Endodermal cell (in vitro differentiated cells): ENCODE measurements around the gene CEP104. TPM values are rescaled to one million over a fixed set of nuclear protein-coding genes. Genes with fewer than 3 reads are reported as not detected.

Source experiments
- DNase-seq: peaks from one replicate; pipeline ENCODE4 v3.0.0-alpha.2; 2017
- H3K27ac ChIP-seq: 2 replicates; pipeline ENCODE4 v1.5.1; 2013; ENCODE audit warnings: mild to moderate bottlenecking, low read depth, low read length, moderate library complexity
- H3K27me3 ChIP-seq: 2 replicates; pipeline ENCODE4 v1.6.1; 2013; ENCODE audit warnings: mild to moderate bottlenecking, low read length, moderate library complexity; ENCODE audit not compliant: insufficient read depth, control insufficient read depth, poor library complexity, severe bottlenecking
- H3K36me3 ChIP-seq: 2 replicates; pipeline ENCODE4 v1.7.0; 2013; ENCODE audit warnings: mild to moderate bottlenecking, low read length, moderate library complexity; ENCODE audit not compliant: control insufficient read depth, insufficient read depth
- H3K4me1 ChIP-seq: one replicate; pipeline ENCODE4 v1.7.0; 2013; ENCODE audit warnings: low read length; ENCODE audit not compliant: control insufficient read depth, insufficient read depth
- H3K4me3 ChIP-seq: 2 replicates; pipeline ENCODE4 v1.5.1; 2013; ENCODE audit warnings: mild to moderate bottlenecking, low read length, moderate library complexity
- H3K9ac ChIP-seq: 2 replicates; pipeline ENCODE4 v1.6.1; 2013; ENCODE audit warnings: mild to moderate bottlenecking, low read length, moderate library complexity; ENCODE audit not compliant: poor library complexity, severe bottlenecking; ENCODE audit errors: extremely low read depth
- H3K9me3 ChIP-seq: 2 replicates; pipeline ENCODE4 v1.6.1; 2013; ENCODE audit warnings: mild to moderate bottlenecking, low read length, moderate library complexity; ENCODE audit not compliant: control insufficient read depth
- H3K27ac Mint-ChIP-seq: 2 replicates; pipeline ENCODE4 v1.8.0; 2020; ENCODE audit warnings: mixed read lengths
- H3K27me3 Mint-ChIP-seq: 2 replicates; pipeline ENCODE4 v1.8.0; 2021; ENCODE audit warnings: mild to moderate bottlenecking, mixed read lengths; ENCODE audit not compliant: insufficient read depth
- H3K36me3 Mint-ChIP-seq: 2 replicates; pipeline ENCODE4 v1.8.0; 2020; ENCODE audit warnings: low read depth, mixed read lengths
- H3K4me1 Mint-ChIP-seq: 2 replicates; pipeline ENCODE4 v1.8.0; 2020; ENCODE audit warnings: mixed read lengths
- H3K4me3 Mint-ChIP-seq: 2 replicates; pipeline ENCODE4 v1.8.0; 2020; ENCODE audit warnings: mild to moderate bottlenecking, moderate library complexity, mixed read lengths
- H3K9me3 Mint-ChIP-seq: 2 replicates; pipeline ENCODE4 v1.8.0; 2020; ENCODE audit warnings: mild to moderate bottlenecking, mixed read lengths
- CTCF ChIP-seq: fragments of 200-600 bp; sonication (generic); conservative IDR thresholded peaks from 2 replicates; pipeline ENCODE4 v1.5.0; 2021; ENCODE audit warnings: antibody characterized with exemption, mild to moderate bottlenecking
- WGBS, 2 experiments: methylation state at CpG; one replicate each; pipeline versions ENCODE4 v1.1.5 to v1.1.7; 2013; ENCODE audit warnings: missing lambda C conversion rate in 2 of 2, mixed read lengths in 1 of 2; ENCODE audit not compliant: insufficient coverage in 1 of 2, insufficient read length in 1 of 2; 5-methylcytosine and 5-hydroxymethylcytosine counted together
- total RNA-seq, 2 donors: library from RNA; stranded (reverse); fragmentation: NEBNext Ultra II Directional in 1 of 2; extraction: Animal tissue kit (Norgen Biotek cat#: 25700) in 1 of 2; gene quantifications; 2 replicates in 1 of 2; 3 replicates in 1 of 2; pipeline ENCODE4 v1.2.1, GENCODE V29; 2021

The CEP104 gene
- total RNA-seq, 2 donors from 2014 or later = 34.2 to 47.5 TPM

DNA sequence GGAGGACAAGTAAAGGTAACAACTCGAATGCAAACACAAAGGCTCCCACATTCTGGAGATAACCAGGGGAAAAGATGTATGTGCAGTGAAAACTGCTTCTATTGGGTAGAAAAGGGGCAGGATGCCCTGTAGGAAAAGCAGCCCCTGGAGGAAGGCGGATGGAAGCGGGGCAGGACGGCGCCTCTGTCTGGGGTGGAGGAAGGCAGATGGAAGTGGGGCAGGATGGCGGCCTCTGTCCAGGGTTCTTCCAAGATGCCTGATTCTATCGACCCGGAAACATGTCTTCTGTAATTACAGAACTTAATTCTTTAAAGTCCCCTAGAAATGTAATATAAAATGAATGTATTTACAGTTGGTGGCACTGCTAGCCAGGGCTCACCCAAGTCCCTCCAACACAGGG lies 36.7 kb downstream of the CEP104 start:
- Mint-ChIP-seq H3K4me3 (no peak overlapping the region), H3K4me1 (no peaks in the 10 kb centered on the region)
- TF ChIP-seq CTCF = no peak

DNA sequence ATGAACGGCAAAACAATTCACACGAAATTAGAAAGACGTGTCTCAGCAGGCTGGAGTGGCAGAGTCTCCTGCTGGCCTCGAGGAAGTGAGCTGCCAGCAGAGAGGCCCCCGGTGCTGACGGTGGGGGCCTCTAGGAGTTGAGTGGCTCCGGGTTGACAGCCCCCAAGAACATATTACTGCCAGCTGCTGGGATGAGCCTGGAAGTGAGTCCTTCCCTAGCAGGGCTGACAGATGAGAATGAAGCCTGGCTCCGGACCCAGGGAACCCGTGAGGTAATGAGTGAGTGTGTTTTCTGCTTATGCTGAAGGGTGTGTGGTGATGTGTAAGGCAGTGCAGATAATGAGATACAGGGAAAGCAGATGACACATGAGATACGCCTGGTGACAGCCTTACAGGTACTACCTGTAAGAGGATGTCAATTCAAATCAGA lies 37.2 kb downstream of the CEP104 start:
- H3K27ac ChIP-seq = peak overlapping the region; percentile 63
- Mint-ChIP-seq H3K27ac (no peak overlapping the region), H3K27me3 (no peaks in the 10 kb centered on the region), H3K4me3 (no peak overlapping the region), H3K4me1 (no peaks in the 10 kb centered on the region), H3K36me3 (peaks cover 57% of the 10 kb centered on the region), H3K9me3 (no peaks in the 10 kb centered on the region)
- no peaks in the 10 kb centered on the region for H3K4me1 ChIP-seq
- H3K27me3 ChIP-seq = no peaks in the 10 kb centered on the region
- no peak overlapping the region for H3K9ac ChIP-seq
- 86 to 89% methylated on average over 8 to 10 of the region's 10 CpGs for WGBS, 2 experiments
- H3K4me3 ChIP-seq = no peak overlapping the region
- DNase-seq = no peak
- peaks cover 27% of the 10 kb centered on the region for H3K36me3 ChIP-seq
- TF ChIP-seq CTCF = no peak
- H3K9me3 ChIP-seq = no peaks in the 10 kb centered on the region

More for the DNA sequence above, 36.7 kb downstream of the CEP104 start:
- Histone ChIP-seq H3K9me3 (no peaks in the 10 kb centered on the region), H3K4me1 (no peaks in the 10 kb centered on the region), H3K4me3 (no peak overlapping the region), H3K36me3 (peaks cover 30% of the 10 kb centered on the region), H3K27me3 (no peaks in the 10 kb centered on the region), H3K9ac (no peak overlapping the region), H3K27ac (peak overlapping the region; percentile 76)
- H3K36me3 Mint-ChIP-seq = peaks cover 55% of the 10 kb centered on the region
- no peaks in the 10 kb centered on the region for H3K9me3 Mint-ChIP-seq
- no peak for DNase-seq
- H3K27ac Mint-ChIP-seq = no peak overlapping the region
- no peaks in the 10 kb centered on the region for H3K27me3 Mint-ChIP-seq
- WGBS, 2 experiments = 93 to 100% methylated on average over 1 to 6 of the region's 8 CpGs

DNA sequence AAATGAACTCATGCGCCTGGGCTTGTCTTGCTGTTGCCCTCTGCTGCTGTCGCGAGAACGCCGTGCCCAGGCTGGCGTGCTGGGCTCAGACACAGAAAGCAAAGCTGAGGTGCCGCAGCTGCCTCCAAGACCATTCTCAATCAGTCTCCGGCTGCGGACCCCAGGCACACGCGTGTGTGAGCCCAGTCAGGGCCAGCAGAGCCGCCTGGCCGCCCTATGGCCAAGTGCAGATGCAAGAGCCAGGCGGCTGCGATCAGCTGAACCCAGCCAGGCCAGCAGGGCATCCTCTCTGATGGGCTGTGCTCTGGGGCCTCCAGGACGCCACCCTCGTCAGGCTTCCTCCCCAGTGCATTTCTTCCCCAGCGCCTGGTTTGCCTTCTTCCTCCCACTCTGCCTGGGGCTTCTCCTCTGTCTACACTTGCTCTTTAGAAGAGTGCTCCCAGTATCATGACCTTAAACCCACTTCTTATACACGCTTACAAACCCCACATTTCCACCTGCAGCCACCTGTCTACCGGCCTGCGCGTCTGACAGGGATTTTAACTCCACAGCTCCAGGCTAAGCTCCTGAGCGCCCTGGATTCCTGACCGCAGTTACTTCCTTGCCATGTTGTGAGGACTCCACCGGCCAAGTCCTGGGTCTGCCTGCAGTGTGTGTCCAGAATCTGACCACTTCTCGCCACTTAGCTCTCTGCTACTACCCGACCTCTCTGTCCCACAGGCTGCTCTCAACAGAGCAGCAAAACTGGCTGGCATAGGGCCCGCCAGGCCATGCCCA lies 39.0 kb downstream of the CEP104 start:
- Histone ChIP-seq H3K27ac (no peak overlapping the region), H3K9ac (no peak overlapping the region), H3K36me3 (peaks cover 16% of the 10 kb centered on the region), H3K9me3 (no peaks in the 10 kb centered on the region), H3K4me1 (no peaks in the 10 kb centered on the region), H3K27me3 (no peaks in the 10 kb centered on the region), H3K4me3 (no peak overlapping the region)
- no peak for TF ChIP-seq CTCF
- 93 to 95% methylated on average over 25 to 28 of the region's 28 CpGs for WGBS, 2 experiments
- DNase-seq = no peak
- Mint-ChIP-seq H3K4me3 (no peak overlapping the region), H3K9me3 (no peaks in the 10 kb centered on the region), H3K36me3 (peaks cover 52% of the 10 kb centered on the region), H3K4me1 (no peaks in the 10 kb centered on the region), H3K27me3 (no peaks in the 10 kb centered on the region), H3K27ac (no peak overlapping the region)
